MM.1S (cell line): ENCODE results near the gene ZNF74.
"Not testable (repeated sequence)": the region's sequence is repeated elsewhere in the genome, so short reads cannot be mapped to it uniquely, and the experiment has no call there.

Experiments
- DNase-seq: peaks from one replicate; pipeline ENCODE4 v3.0.0-alpha.2; 2015
- H2AFZ ChIP-seq: fragments of 300-600 bp; sonication (generic); 2 replicates; pipeline ENCODE4 v1.6.0; 2016; ENCODE audit warnings: antibody characterized with exemption, low read length
- H3F3A ChIP-seq: fragments of 300-600 bp; sonication (generic); 2 replicates; pipeline ENCODE4 v1.6.1; 2016; ENCODE audit warnings: mild to moderate bottlenecking, antibody characterized with exemption, low read length, moderate library complexity, mixed read lengths; ENCODE audit not compliant: insufficient read depth
- H3K27ac ChIP-seq: fragments of 300-600 bp; sonication (generic); 2 replicates; pipeline ENCODE4 v1.5.1; 2016; ENCODE audit warnings: mild to moderate bottlenecking, low read length
- H3K27me3 ChIP-seq: fragments of 300-600 bp; sonication (generic); replicated peaks from 2 replicates; pipeline ENCODE4 v1.6.0; 2016; ENCODE audit warnings: low read length; ENCODE audit not compliant: insufficient read depth
- H3K36me3 ChIP-seq: fragments of 300-600 bp; sonication (generic); replicated peaks from 2 replicates; pipeline ENCODE4 v1.6.1; 2016; ENCODE audit warnings: mild to moderate bottlenecking, low read length, mixed read lengths; ENCODE audit not compliant: insufficient read depth
- H3K4me1 ChIP-seq: fragments of 300-600 bp; sonication (generic); 2 replicates; pipeline ENCODE4 v1.6.1; 2016; ENCODE audit warnings: low read length, mixed read lengths
- H3K4me2 ChIP-seq: fragments of 300-600 bp; sonication (generic); 2 replicates; pipeline ENCODE4 v1.6.0; 2016; ENCODE audit warnings: low read depth, low read length
- H3K4me3 ChIP-seq: fragments of 300-600 bp; sonication (generic); 2 replicates; pipeline ENCODE4 v1.5.1; 2016; ENCODE audit warnings: low read length, mixed read lengths
- H3K79me2 ChIP-seq: fragments of 300-600 bp; sonication (generic); 2 replicates; pipeline ENCODE4 v1.6.1; 2016; ENCODE audit warnings: mixed run types, low read length, mixed read lengths
- H3K9ac ChIP-seq: fragments of 300-600 bp; sonication (generic); 2 replicates; pipeline ENCODE4 v1.6.1; 2016; ENCODE audit warnings: low read length, mixed read lengths
- H3K9me2 ChIP-seq: fragments of 300-600 bp; sonication (generic); replicated peaks from 2 replicates; pipeline ENCODE4 v1.6.1; 2016; ENCODE audit warnings: mild to moderate bottlenecking, low read length, mixed read lengths; ENCODE audit not compliant: insufficient read depth
- H3K9me3 ChIP-seq: fragments of 300-600 bp; sonication (generic); replicated peaks from 2 replicates; pipeline ENCODE4 v1.6.1; 2016; ENCODE audit warnings: mild to moderate bottlenecking, low read length, mixed read lengths; ENCODE audit not compliant: insufficient read depth
- H4K20me1 ChIP-seq: fragments of 300-600 bp; sonication (generic); 2 replicates; pipeline ENCODE4 v1.6.1; 2016; ENCODE audit warnings: mild to moderate bottlenecking, low read length, moderate library complexity, mixed read lengths; ENCODE audit not compliant: insufficient read depth
- EZH2 ChIP-seq: fragments of 300-600 bp; sonication (generic); optimal IDR thresholded peaks from 2 replicates; pipeline ENCODE3; 2017; ENCODE audit warnings: low read depth, mild to moderate bottlenecking, antibody characterized with exemption, low read length, mixed read lengths
- EZH2phosphoT487 ChIP-seq: fragments of 300-600 bp; sonication (generic); IDR thresholded peaks from 2 replicates; pipeline ENCODE4 v1.6.1; 2018; ENCODE audit warnings: antibody characterized with exemption, low read length
- TF ChIP-seq, protein P1 (sequence below): fragments of 300-600 bp; sonication (generic); IDR thresholded peaks from 2 replicates; pipeline ENCODE4 v1.5.1; 2016; ENCODE audit warnings: antibody characterized with exemption, low read length, mixed read lengths

Gene ZNF74

DNA sequence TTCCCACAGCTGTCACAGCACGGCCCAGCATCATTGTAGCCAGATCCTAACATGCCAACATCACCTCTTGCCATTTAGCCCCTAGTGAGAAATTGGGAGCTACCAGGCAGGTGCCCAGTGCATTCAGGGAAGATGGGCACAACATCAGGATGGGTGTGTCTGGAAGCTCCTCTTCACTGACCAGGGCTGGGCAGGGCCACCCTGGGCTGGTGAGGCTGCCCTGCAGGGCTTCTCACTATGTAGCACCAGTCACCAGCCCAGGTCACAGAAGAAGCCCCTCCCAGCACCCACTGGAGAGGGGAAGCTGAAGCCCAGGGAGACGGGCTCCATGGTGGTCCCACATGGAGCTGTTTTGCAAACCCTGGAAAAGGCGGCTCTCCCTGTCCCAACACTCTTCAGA is 13.9 kb downstream of the ZNF74 start:
- TF ChIP-seq, protein P1, sequence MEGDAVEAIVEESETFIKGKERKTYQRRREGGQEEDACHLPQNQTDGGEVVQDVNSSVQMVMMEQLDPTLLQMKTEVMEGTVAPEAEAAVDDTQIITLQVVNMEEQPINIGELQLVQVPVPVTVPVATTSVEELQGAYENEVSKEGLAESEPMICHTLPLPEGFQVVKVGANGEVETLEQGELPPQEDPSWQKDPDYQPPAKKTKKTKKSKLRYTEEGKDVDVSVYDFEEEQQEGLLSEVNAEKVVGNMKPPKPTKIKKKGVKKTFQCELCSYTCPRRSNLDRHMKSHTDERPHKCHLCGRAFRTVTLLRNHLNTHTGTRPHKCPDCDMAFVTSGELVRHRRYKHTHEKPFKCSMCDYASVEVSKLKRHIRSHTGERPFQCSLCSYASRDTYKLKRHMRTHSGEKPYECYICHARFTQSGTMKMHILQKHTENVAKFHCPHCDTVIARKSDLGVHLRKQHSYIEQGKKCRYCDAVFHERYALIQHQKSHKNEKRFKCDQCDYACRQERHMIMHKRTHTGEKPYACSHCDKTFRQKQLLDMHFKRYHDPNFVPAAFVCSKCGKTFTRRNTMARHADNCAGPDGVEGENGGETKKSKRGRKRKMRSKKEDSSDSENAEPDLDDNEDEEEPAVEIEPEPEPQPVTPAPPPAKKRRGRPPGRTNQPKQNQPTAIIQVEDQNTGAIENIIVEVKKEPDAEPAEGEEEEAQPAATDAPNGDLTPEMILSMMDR: no peak
- no peak for TF ChIP-seq EZH2
- no peak for TF ChIP-seq EZH2phosphoT487
- no peak for DNase-seq
- Histone ChIP-seq H3K36me3 (no peaks in the 10 kb centered on the region), H3F3A (no peaks in the 10 kb centered on the region), H3K27ac (no peak overlapping the region), H3K4me3 (no peak overlapping the region), H4K20me1 (no peaks in the 10 kb centered on the region), H3K27me3 (no peaks in the 10 kb centered on the region), H2AFZ (no peak overlapping the region), H3K79me2 (no peaks in the 10 kb centered on the region), H3K9ac (no peak overlapping the region), H3K4me1 (no peaks in the 10 kb centered on the region), H3K4me2 (no peak overlapping the region), H3K9me2 (no peaks in the 10 kb centered on the region), H3K9me3 (no peaks in the 10 kb centered on the region)

DNA sequence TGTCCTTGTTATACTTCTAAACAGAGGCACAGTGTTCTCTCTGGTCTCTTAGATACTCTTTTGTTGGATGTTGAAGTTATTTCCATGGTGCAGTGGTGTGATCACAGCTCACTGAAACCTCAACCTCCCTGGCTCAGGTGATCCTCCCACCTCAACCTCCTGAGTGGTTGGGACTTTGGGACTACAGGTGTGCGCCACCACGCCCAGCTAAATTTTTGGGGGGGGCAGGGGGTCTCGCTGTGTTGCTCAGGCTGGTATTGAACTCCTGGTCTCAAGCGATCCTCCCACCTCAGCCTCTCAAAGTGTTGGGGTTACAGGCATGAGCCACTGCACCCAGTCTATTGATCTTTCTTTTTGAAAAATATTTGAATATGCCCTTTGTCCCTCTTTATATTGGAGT is 14.9 kb downstream of the ZNF74 start:
- Histone ChIP-seq H3K9me3 (no peaks in the 10 kb centered on the region), H3K9me2 (no peaks in the 10 kb centered on the region), H3K9ac (no peak overlapping the region), H3F3A (no peaks in the 10 kb centered on the region), H3K79me2 (no peaks in the 10 kb centered on the region), H3K4me3 (no peak overlapping the region), H3K27me3 (no peaks in the 10 kb centered on the region), H4K20me1 (no peaks in the 10 kb centered on the region), H2AFZ (no peak overlapping the region), H3K27ac (no peak overlapping the region), H3K36me3 (no peaks in the 10 kb centered on the region), H3K4me1 (no peaks in the 10 kb centered on the region), H3K4me2 (no peak overlapping the region)
- TF ChIP-seq, protein P1: no peak
- TF ChIP-seq EZH2phosphoT487 (no peak), EZH2 (no peak)
- no peak for DNase-seq

DNA sequence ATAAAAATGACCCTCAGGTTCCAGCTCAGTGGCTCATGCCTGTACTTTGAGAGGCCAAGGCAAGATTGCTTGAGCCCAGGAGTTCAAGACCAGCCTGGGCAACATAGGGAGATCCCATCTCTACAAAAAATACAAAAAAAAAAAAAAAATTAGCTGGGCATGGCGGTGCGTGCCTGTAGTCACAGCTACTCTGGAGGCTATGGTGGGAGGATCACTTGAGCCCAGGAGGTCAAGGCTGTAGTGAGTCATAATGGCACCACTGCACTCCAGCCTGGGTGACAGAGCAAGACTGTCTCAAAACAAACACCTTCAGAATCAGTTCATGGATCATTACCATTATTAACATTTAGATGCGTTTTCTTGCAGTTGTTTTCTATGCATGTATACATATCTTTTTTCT is 15.4 kb downstream of the ZNF74 start:
- DNase-seq, H3K9me3 ChIP-seq, H3K9ac ChIP-seq, H3K4me1 ChIP-seq, H3K27ac ChIP-seq, H3K36me3 ChIP-seq, H3K4me3 ChIP-seq, H3K4me2 ChIP-seq, H4K20me1 ChIP-seq, H3K79me2 ChIP-seq, H3K27me3 ChIP-seq, H3K9me2 ChIP-seq, H2AFZ ChIP-seq, H3F3A ChIP-seq: not testable (repeated sequence)

DNA sequence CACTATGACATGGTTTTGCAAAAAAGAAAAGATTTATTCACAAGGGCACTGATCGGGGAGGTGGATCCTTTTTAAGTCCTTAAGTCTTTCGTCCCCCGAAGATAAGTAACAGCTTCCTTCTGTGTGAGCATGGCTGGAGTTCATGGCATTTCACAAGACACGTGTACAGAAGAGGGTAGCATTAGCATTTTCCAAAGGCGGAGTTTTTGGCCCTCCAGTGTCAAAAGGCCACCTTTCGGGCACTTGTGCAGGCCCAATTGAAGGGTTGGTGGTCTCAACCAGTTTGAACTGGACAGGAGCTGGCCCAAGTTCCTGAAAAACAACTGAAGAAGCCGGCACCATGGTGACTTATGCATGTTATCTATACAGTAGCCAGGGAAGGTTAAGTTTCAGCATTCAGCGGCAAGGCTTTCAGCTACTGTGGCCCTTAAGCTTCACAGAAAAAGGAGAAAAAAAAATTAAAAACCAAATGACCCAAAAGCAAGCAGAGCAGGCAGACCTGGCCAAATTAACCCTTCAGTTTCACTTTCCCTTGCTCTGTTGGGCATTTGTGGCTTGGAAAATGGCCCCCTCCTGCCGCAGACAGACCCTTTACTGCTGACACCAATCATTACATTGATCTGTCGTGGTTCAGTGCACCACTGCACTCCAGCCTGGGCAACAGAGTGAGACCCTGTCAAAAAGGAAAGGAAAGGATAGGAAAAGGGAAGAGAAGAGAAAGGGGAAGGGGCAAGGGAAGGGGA is 18.7 kb downstream of the ZNF74 start:
- no peaks in the 10 kb centered on the region for H3K79me2 ChIP-seq
- H3K9me3 ChIP-seq: no peaks in the 10 kb centered on the region
- H3F3A ChIP-seq: no peaks in the 10 kb centered on the region
- H3K27ac ChIP-seq: no peak overlapping the region
- H3K4me3 ChIP-seq: no peak overlapping the region
- TF ChIP-seq EZH2 (no peak), EZH2phosphoT487 (no peak)
- TF ChIP-seq, protein P1: no peak
- H3K27me3 ChIP-seq: no peaks in the 10 kb centered on the region
- no peak overlapping the region for H2AFZ ChIP-seq
- H3K9ac ChIP-seq: no peak overlapping the region
- no peaks in the 10 kb centered on the region for H3K4me1 ChIP-seq
- no peaks in the 10 kb centered on the region for H3K36me3 ChIP-seq
- no peak overlapping the region for H3K4me2 ChIP-seq
- DNase-seq: no peak
- H3K9me2 ChIP-seq: no peaks in the 10 kb centered on the region
- H4K20me1 ChIP-seq: no peaks in the 10 kb centered on the region
